ENCODE measurements around the gene PAX8. TPM values are rescaled to one million over a fixed set of nuclear protein-coding genes. Genes with fewer than 3 reads are reported as not detected.

The PAX8 gene
- total RNA-seq, 1 experiment from 2014 or later, result 3.1 TPM

DNA sequence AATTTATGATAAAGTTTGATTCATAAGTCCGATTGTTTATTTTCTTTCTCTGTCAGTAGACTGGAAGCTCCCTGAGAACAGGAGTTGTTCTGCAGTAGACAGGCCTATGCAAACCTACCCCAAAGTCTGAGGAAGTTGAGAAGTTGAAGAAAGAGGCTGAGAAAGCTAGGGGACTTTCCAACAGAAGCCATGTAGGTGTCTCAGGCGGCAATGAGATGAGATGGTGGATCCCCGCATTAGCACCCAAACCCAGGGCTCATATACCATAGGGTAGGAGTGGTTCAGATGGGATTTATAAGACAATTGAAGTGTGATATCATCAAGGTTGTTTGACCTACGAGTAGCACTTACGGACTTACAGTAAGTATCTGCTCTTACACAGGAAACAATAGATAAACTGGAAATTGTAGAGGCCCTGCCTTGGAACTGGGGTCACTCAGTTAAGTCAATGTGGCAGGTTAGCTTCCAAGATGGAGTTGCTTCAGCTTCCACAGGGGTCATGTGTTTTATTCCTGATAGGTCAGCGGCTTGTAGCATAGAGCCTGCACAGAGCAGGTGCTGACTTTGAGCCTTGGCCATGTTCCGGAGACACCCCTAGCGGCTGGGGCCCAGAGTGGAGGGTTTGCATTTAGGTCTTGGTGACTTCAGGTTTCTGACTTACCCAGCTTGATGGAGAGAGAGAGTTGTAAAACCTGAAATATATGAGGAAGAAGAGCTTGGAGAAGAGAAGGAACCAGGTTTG is 107.2 kb downstream of the PAX8 start:
- H3K9me3 ChIP-seq (ENCODE audit: low read depth, low read length, poor library complexity, severe bottlenecking), result no peaks in the 10 kb centered on the region
- no peaks in the 10 kb centered on the region for H3K4me1 ChIP-seq (ENCODE audit: insufficient read depth, low read length, poor library complexity, severe bottlenecking)
- no peaks in the 10 kb centered on the region for H3K36me3 ChIP-seq (ENCODE audit: insufficient read depth, low read length, poor library complexity, severe bottlenecking)
- H3K4me3 ChIP-seq (ENCODE audit: low read depth, low read length, poor library complexity, severe bottlenecking), result no peak overlapping the region
- no TSS peak for BruUV-seq (replicated peaks)
- intact Hi-C loops (cut with micrococcal nuclease; ENCODE audit: unreplicated experiment), result no loop called here
- TF ChIP-seq EZH2 (IDR thresholded peaks at IDR 0.05; ENCODE audit: borderline replicate concordance, low read depth, low read length, poor library complexity, severe bottlenecking) (no peak), CTCF (conservative IDR thresholded peaks at IDR 0.05; ENCODE audit: low read depth, low read length) (no peak)
- POLR2A ChIA-PET (ENCODE audit: low non-redundant PET), result interaction anchor here (0.6 kb wide), 1 partner anchor 172 kb away, joined by 4 read pairs; no protein-coding TSS in a partner anchor
- H3K27me3 ChIP-seq (replicated peaks; ENCODE audit: insufficient read depth, low read depth, low read length, poor library complexity), result no peaks in the 10 kb centered on the region
- CTCF ChIA-PET, result no interaction called here
- DNase-seq (ENCODE audit: low spot score), result no peak
- no peak overlapping the region for H3K27ac ChIP-seq (ENCODE audit: low read depth, low read length, poor library complexity, severe bottlenecking)

- Histone ChIP-seq H3K27ac (ENCODE audit: low read depth, low read length, poor library complexity, severe bottlenecking) (no peak overlapping the region), H3K4me1 (ENCODE audit: insufficient read depth, low read length, poor library complexity, severe bottlenecking) (no peaks in the 10 kb centered on the region), H3K27me3 (replicated peaks; ENCODE audit: insufficient read depth, low read depth, low read length, poor library complexity) (no peaks in the 10 kb centered on the region), H3K36me3 (ENCODE audit: insufficient read depth, low read length, poor library complexity, severe bottlenecking) (no peaks in the 10 kb centered on the region), H3K9me3 (ENCODE audit: low read depth, low read length, poor library complexity, severe bottlenecking) (no peaks in the 10 kb centered on the region), H3K4me3 (ENCODE audit: low read depth, low read length, poor library complexity, severe bottlenecking) (no peak overlapping the region)
- CTCF ChIA-PET, result no interaction called here
- intact Hi-C loops (cut with micrococcal nuclease; ENCODE audit: unreplicated experiment), result no loop called here
- DNase-seq (ENCODE audit: low spot score), result no peak
- BruUV-seq (replicated peaks), result no TSS peak
- POLR2A ChIA-PET (ENCODE audit: low non-redundant PET), result no interaction called here
- TF ChIP-seq CTCF (conservative IDR thresholded peaks at IDR 0.05; ENCODE audit: low read depth, low read length), result no peak
- no peak for TF ChIP-seq EZH2 (IDR thresholded peaks at IDR 0.05; ENCODE audit: borderline replicate concordance, low read depth, low read length, poor library complexity, severe bottlenecking)
Observed at GRCh38 chr2:113169586-113169985, 109.1 kb downstream of the PAX8 start.

- CTCF ChIA-PET, result no interaction called here
- no TSS peak for BruUV-seq (replicated peaks)
- intact Hi-C loops (cut with micrococcal nuclease; ENCODE audit: unreplicated experiment), result no loop called here
- Histone ChIP-seq H3K27ac (ENCODE audit: low read depth, low read length, poor library complexity, severe bottlenecking) (no peak overlapping the region), H3K4me1 (ENCODE audit: insufficient read depth, low read length, poor library complexity, severe bottlenecking) (no peaks in the 10 kb centered on the region), H3K4me3 (ENCODE audit: low read depth, low read length, poor library complexity, severe bottlenecking) (no peak overlapping the region), H3K27me3 (replicated peaks; ENCODE audit: insufficient read depth, low read depth, low read length, poor library complexity) (no peaks in the 10 kb centered on the region), H3K9me3 (ENCODE audit: low read depth, low read length, poor library complexity, severe bottlenecking) (no peaks in the 10 kb centered on the region), H3K36me3 (ENCODE audit: insufficient read depth, low read length, poor library complexity, severe bottlenecking) (no peaks in the 10 kb centered on the region)
- no peak for DNase-seq (ENCODE audit: low spot score)
- TF ChIP-seq EZH2 (IDR thresholded peaks at IDR 0.05; ENCODE audit: borderline replicate concordance, low read depth, low read length, poor library complexity, severe bottlenecking) (no peak), CTCF (conservative IDR thresholded peaks at IDR 0.05; ENCODE audit: low read depth, low read length) (no peak)
- POLR2A ChIA-PET (ENCODE audit: low non-redundant PET), result no interaction called here
Observed at GRCh38 chr2:113169002-113169530, 109.7 kb downstream of the PAX8 start.
